ENCODE measurements around the gene AEBP1. TPM values are rescaled to one million over a fixed set of nuclear protein-coding genes. Genes with fewer than 3 reads are reported as not detected.

The AEBP1 gene
- total RNA-seq, 1 experiment from 2014 or later, result not detected

DNA sequence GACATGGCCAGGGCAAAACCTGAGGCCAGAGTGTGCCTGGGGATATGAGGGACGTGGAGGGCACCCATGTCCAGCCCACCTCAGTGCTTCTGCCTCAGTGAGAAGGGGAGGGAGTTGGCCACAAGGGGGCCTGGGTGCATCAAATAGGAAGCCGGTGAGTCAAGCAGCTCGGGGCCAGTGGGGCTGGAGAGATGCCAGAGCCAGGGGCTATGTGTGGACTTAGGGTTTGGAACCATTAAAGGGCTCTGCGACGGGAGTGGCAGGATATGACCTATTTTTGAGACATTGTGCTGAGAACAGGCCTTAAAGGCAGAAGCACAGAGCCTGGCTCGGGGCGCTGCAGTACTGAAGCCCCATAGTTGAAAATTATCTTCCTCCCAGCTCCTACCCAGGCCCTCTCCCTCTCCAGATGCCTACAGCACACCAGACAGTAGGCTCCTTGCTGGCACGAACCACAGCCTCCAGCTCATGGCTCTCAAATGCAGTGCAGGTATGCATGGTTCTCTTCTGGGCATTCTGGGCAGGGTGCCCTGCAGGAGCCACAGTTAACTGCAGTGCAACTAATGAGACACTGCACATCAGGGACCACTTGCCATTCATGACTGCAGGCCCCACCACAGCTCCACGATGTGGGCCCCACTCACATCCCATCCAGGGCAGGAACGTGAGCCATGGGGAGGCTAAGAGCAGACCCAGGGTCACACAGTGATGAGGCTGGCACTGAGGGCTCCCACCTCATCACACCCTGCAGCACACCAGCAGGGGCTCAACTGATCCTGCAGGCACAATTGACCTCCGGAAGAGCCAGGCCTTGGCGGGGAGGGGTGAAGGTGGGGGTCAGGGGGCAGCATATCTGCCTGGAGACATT lies 31.5 kb upstream of the AEBP1 start:
- no peak overlapping the region for H3K4me3 ChIP-seq (ENCODE audit: low read length)
- H3K9ac ChIP-seq (ENCODE audit: low read length), result no peak overlapping the region
- H3K4me2 ChIP-seq (ENCODE audit: low read depth, low read length, poor library complexity, severe bottlenecking), result no peak overlapping the region
- no peaks in the 10 kb centered on the region for H3K27me3 ChIP-seq (ENCODE audit: low read length)
- no peaks in the 10 kb centered on the region for H3K9me3 ChIP-seq (ENCODE audit: low read length)
- peak overlapping the region; percentile 77 for H3K27ac ChIP-seq (ENCODE audit: low read length)
- H2AFZ ChIP-seq (ENCODE audit: low read length), result no peak overlapping the region
- no peaks in the 10 kb centered on the region for H3K79me2 ChIP-seq (ENCODE audit: low read length)
- no peaks in the 10 kb centered on the region for H3K9me2 ChIP-seq (replicated peaks; ENCODE audit: insufficient read depth, low read length)
- DNase-seq, result peak; percentile 88
- H4K20me1 ChIP-seq (ENCODE audit: insufficient read depth, low read depth, low read length), result no peaks in the 10 kb centered on the region
- peaks cover 5% of the 10 kb centered on the region; the same call in 1 of the 2 replicates for H3K36me3 ChIP-seq (ENCODE audit: insufficient read depth, low read length)
- peaks cover 36% of the 10 kb centered on the region for H3K4me1 ChIP-seq (ENCODE audit: low read length)

DNA sequence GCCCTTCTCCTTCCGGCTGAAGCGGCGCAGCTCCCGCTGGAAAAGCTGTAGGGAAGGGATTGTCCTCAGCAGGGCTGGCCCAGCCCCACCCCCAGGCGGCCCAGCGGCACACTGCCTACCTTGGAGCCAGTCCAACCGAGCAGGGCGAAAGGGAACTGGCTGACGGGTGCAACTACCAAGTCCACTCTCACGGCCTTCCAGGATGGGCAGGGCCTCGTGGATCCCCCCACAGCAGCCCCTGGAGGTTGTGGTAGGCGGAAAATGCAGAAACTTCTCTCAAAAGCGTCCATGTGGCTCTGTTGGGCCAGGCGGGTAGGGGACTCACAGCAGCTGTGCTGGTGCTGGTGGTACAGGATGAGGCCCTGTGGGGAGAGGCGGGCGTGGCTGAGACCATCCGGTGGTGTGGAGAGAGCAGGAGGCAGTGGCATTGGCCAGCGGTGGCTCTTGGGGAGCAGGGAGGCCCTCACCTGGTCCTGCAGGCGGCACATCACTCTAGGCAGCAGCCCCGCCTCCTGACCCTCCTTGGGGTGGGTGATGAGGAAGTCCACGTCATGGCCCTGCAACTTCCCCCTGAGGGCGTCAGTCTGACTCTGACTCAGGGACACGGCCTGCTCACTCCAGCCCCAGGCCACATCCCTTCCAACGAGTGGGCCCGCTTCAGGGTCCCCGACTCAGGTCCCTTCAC lies 30.3 kb upstream of the AEBP1 start:
- peaks cover 17% of the 10 kb centered on the region for H3K36me3 ChIP-seq (ENCODE audit: insufficient read depth, low read length)
- no peaks in the 10 kb centered on the region for H3K9me2 ChIP-seq (replicated peaks; ENCODE audit: insufficient read depth, low read length)
- H3K4me3 ChIP-seq (ENCODE audit: low read length), result no peak overlapping the region
- no peak overlapping the region for H3K4me2 ChIP-seq (ENCODE audit: low read depth, low read length, poor library complexity, severe bottlenecking)
- H3K27me3 ChIP-seq (ENCODE audit: low read length), result no peaks in the 10 kb centered on the region
- H3K9ac ChIP-seq (ENCODE audit: low read length), result no peak overlapping the region
- no peak overlapping the region for H2AFZ ChIP-seq (ENCODE audit: low read length)
- DNase-seq, result peak; percentile 77
- no peaks in the 10 kb centered on the region for H3K79me2 ChIP-seq (ENCODE audit: low read length)
- H3K9me3 ChIP-seq (ENCODE audit: low read length), result no peaks in the 10 kb centered on the region
- peaks cover 36% of the 10 kb centered on the region for H3K4me1 ChIP-seq (ENCODE audit: low read length)
- H3K27ac ChIP-seq (ENCODE audit: low read length), result no peak overlapping the region; the same call in 1 of the 2 replicates
- H4K20me1 ChIP-seq (ENCODE audit: insufficient read depth, low read depth, low read length), result no peaks in the 10 kb centered on the region

DNA sequence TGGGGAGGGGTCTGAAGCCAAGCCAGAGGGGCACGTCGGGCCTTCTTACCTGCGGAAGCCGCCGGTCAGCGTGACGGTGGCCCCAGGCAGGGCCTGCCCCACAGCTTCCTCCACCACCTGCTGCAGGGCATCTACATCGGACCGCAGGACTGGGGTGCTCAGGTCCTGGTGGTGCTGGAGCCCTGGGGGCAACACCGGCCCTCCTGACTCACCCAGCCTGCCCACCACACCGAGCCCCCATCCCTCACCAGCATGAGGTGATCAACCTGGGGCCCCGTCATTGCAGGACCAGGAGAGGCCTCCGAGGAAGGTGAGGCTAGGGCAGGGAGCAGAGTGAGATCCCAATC lies 29.8 kb upstream of the AEBP1 start:
- H3K4me2 ChIP-seq (ENCODE audit: low read depth, low read length, poor library complexity, severe bottlenecking), result no peak overlapping the region
- no peak overlapping the region for H3K4me3 ChIP-seq (ENCODE audit: low read length)
- peaks cover 36% of the 10 kb centered on the region for H3K4me1 ChIP-seq (ENCODE audit: low read length)

DNA sequence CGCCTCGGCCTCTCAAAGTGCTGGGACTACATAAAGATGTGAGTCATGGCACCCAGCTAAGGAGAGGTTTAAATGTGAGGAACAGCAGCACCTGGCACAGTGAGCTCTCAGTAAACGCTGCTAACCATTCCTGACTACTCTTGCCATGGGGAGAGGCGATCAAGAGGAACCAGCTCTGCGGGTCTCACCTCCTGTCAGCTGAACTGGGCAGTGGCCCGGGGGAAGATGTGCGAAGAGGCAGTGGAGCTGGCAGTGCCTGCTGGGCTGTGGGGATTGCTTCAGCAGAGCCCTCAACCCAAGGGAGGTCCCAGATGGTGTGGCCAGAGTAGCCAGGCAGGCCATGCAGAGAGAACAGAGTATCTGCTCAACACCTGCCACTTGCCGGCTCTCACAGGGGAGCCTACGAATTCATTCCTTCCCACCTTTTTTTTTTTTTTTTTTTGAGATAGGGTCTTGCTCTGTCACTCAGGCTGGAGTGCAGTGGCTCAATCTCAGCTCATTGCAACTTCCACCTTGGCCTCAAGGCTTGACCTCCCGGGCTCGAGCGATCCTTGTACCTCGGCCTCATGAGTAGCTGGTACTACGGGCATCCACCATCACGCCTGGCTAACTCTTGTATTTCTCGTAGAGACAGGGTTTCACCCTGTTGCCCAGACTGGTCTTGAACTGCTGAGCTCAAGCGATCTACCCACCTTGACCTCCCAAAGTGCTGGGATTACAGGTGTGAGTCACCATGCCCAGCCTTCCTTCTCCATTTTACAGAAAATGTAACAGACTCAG lies 28.7 kb upstream of the AEBP1 start:
- Histone ChIP-seq H3K9me3 (ENCODE audit: low read length) (no peaks in the 10 kb centered on the region), H3K27me3 (ENCODE audit: low read length) (no peaks in the 10 kb centered on the region), H3K4me2 (ENCODE audit: low read depth, low read length, poor library complexity, severe bottlenecking) (no peak overlapping the region), H3K9ac (ENCODE audit: low read length) (no peak overlapping the region), H4K20me1 (ENCODE audit: insufficient read depth, low read depth, low read length) (no peaks in the 10 kb centered on the region), H3K36me3 (ENCODE audit: insufficient read depth, low read length) (peaks cover 31% of the 10 kb centered on the region), H3K9me2 (replicated peaks; ENCODE audit: insufficient read depth, low read length) (no peaks in the 10 kb centered on the region), H3K4me3 (ENCODE audit: low read length) (no peak overlapping the region), H3K79me2 (ENCODE audit: low read length) (no peaks in the 10 kb centered on the region), H3K27ac (ENCODE audit: low read length) (no peak overlapping the region), H2AFZ (ENCODE audit: low read length) (no peak overlapping the region), H3K4me1 (ENCODE audit: low read length) (peaks cover 45% of the 10 kb centered on the region)
- DNase-seq, result no peak

More for the DNA sequence above, 29.8 kb upstream of the AEBP1 start:
- Histone ChIP-seq H3K9me3 (ENCODE audit: low read length) (no peaks in the 10 kb centered on the region), H4K20me1 (ENCODE audit: insufficient read depth, low read depth, low read length) (no peaks in the 10 kb centered on the region), H3K9me2 (replicated peaks; ENCODE audit: insufficient read depth, low read length) (no peaks in the 10 kb centered on the region), H3K27ac (ENCODE audit: low read length) (no peak overlapping the region; the same call in 1 of the 2 replicates), H3K27me3 (ENCODE audit: low read length) (no peaks in the 10 kb centered on the region), H2AFZ (ENCODE audit: low read length) (no peak overlapping the region), H3K79me2 (ENCODE audit: low read length) (no peaks in the 10 kb centered on the region), H3K9ac (ENCODE audit: low read length) (no peak overlapping the region), H3K36me3 (ENCODE audit: insufficient read depth, low read length) (peaks cover 22% of the 10 kb centered on the region)
- DNase-seq, result no peak

GRCh38 chr7:44076101-44076895 lies 27.8 kb upstream of the AEBP1 start:
- H3K9ac ChIP-seq (ENCODE audit: low read length), result no peak overlapping the region
- no peak overlapping the region for H3K4me3 ChIP-seq (ENCODE audit: low read length)
- H3K9me3 ChIP-seq (ENCODE audit: low read length), result no peaks in the 10 kb centered on the region
- no peak for DNase-seq
- no peak overlapping the region for H3K27ac ChIP-seq (ENCODE audit: low read length)
- peaks cover 46% of the 10 kb centered on the region for H3K4me1 ChIP-seq (ENCODE audit: low read length)
- H3K36me3 ChIP-seq (ENCODE audit: insufficient read depth, low read length), result peaks cover 34% of the 10 kb centered on the region
- H4K20me1 ChIP-seq (ENCODE audit: insufficient read depth, low read depth, low read length), result no peaks in the 10 kb centered on the region
- H2AFZ ChIP-seq (ENCODE audit: low read length), result no peak overlapping the region
- H3K4me2 ChIP-seq (ENCODE audit: low read depth, low read length, poor library complexity, severe bottlenecking), result no peak overlapping the region
- H3K27me3 ChIP-seq (ENCODE audit: low read length), result no peaks in the 10 kb centered on the region
- H3K9me2 ChIP-seq (replicated peaks; ENCODE audit: insufficient read depth, low read length), result no peaks in the 10 kb centered on the region
- peaks cover 7% of the 10 kb centered on the region for H3K79me2 ChIP-seq (ENCODE audit: low read length)

GRCh38 chr7:44077061-44077460 lies 27.1 kb upstream of the AEBP1 start:
- Histone ChIP-seq H4K20me1 (ENCODE audit: insufficient read depth, low read depth, low read length) (no peaks in the 10 kb centered on the region), H3K36me3 (ENCODE audit: insufficient read depth, low read length) (peaks cover 34% of the 10 kb centered on the region), H3K4me3 (ENCODE audit: low read length) (no peak overlapping the region), H3K79me2 (ENCODE audit: low read length) (peaks cover 14% of the 10 kb centered on the region), H3K9me2 (replicated peaks; ENCODE audit: insufficient read depth, low read length) (no peaks in the 10 kb centered on the region), H3K27me3 (ENCODE audit: low read length) (no peaks in the 10 kb centered on the region), H2AFZ (ENCODE audit: low read length) (no peak overlapping the region), H3K27ac (ENCODE audit: low read length) (no peak overlapping the region), H3K4me2 (ENCODE audit: low read depth, low read length, poor library complexity, severe bottlenecking) (no peak overlapping the region), H3K9ac (ENCODE audit: low read length) (no peak overlapping the region), H3K4me1 (ENCODE audit: low read length) (peaks cover 43% of the 10 kb centered on the region), H3K9me3 (ENCODE audit: low read length) (no peaks in the 10 kb centered on the region)
- DNase-seq, result no peak

- DNase-seq, result no peak
- peaks cover 16% of the 10 kb centered on the region for H3K79me2 ChIP-seq (ENCODE audit: low read length)
These were observed 26.5 kb upstream of the AEBP1 start for GRCh38 chr7:44077681-44078091.

More at GRCh38 chr7:44077681-44078091, 26.5 kb upstream of the AEBP1 start:
- no peak overlapping the region for H3K27ac ChIP-seq (ENCODE audit: low read length)
- H4K20me1 ChIP-seq (ENCODE audit: insufficient read depth, low read depth, low read length), result no peaks in the 10 kb centered on the region
- H3K4me3 ChIP-seq (ENCODE audit: low read length), result no peak overlapping the region
- H3K9me2 ChIP-seq (replicated peaks; ENCODE audit: insufficient read depth, low read length), result no peaks in the 10 kb centered on the region
- no peaks in the 10 kb centered on the region for H3K27me3 ChIP-seq (ENCODE audit: low read length)
- no peak overlapping the region for H3K9ac ChIP-seq (ENCODE audit: low read length)
- H3K36me3 ChIP-seq (ENCODE audit: insufficient read depth, low read length), result peaks cover 34% of the 10 kb centered on the region
- H3K4me1 ChIP-seq (ENCODE audit: low read length), result peaks cover 37% of the 10 kb centered on the region
- H3K4me2 ChIP-seq (ENCODE audit: low read depth, low read length, poor library complexity, severe bottlenecking), result no peak overlapping the region
- no peaks in the 10 kb centered on the region for H3K9me3 ChIP-seq (ENCODE audit: low read length)
- H2AFZ ChIP-seq (ENCODE audit: low read length), result no peak overlapping the region

All from Karpas-422 (cell line).